Loucy (cell line): Measurements from ENCODE around the gene NKAP.
A peak's percentile ranks its signal among the peaks of the same experiment; 100 is the strongest.

Experiments
- H2AFZ ChIP-seq: fragments of 200-600 bp; sonication (generic); 2 replicates; pipeline ENCODE4 v1.6.0; 2016; ENCODE audit warnings: antibody characterized with exemption, mild to moderate bottlenecking, low read length, moderate library complexity
- H3F3A ChIP-seq: fragments of 200-600 bp; 2 replicates; pipeline ENCODE4 v1.6.0; 2016; ENCODE audit warnings: antibody characterized with exemption, low read depth, mild to moderate bottlenecking
- H3K27me3 ChIP-seq: fragments of 200-600 bp; sonication (generic); 2 replicates; pipeline ENCODE4 v1.6.1; 2014; ENCODE audit warnings: low read length, mild to moderate bottlenecking; ENCODE audit not compliant: insufficient read depth, poor library complexity, severe bottlenecking
- H3K36me3 ChIP-seq: fragments of 200-600 bp; sonication (generic); 2 replicates; pipeline ENCODE4 v1.6.1; 2016; ENCODE audit warnings: low read length; ENCODE audit not compliant: insufficient read depth
- H3K4me1 ChIP-seq: fragments of 200-600 bp; sonication (generic); 2 replicates; pipeline ENCODE4 v1.5.1; 2014; ENCODE audit warnings: low read length, mild to moderate bottlenecking; ENCODE audit not compliant: insufficient read depth, poor library complexity, severe bottlenecking
- H3K4me2 ChIP-seq: fragments of 200-600 bp; sonication (generic); 2 replicates; pipeline ENCODE4 v1.6.0; 2014; ENCODE audit warnings: antibody characterized with exemption, low read length, low read depth, mild to moderate bottlenecking; ENCODE audit not compliant: poor library complexity, severe bottlenecking
- H3K4me3 ChIP-seq: fragments of 200-600 bp; sonication (generic); 2 replicates; pipeline ENCODE4 v1.5.1; 2014; ENCODE audit warnings: low read length, mild to moderate bottlenecking, mixed read lengths; ENCODE audit not compliant: poor library complexity, severe bottlenecking
- H3K79me2 ChIP-seq: fragments of 200-600 bp; sonication (generic); 2 replicates; pipeline ENCODE4 v1.6.1; 2014; ENCODE audit warnings: low read length; ENCODE audit not compliant: insufficient read depth
- H3K9ac ChIP-seq: fragments of 200-600 bp; sonication (generic); 2 replicates; pipeline ENCODE4 v1.6.0; 2014; ENCODE audit warnings: mild to moderate bottlenecking, low read depth, low read length, moderate library complexity; ENCODE audit not compliant: poor library complexity, severe bottlenecking
- H3K9me2 ChIP-seq: fragments of 200-600 bp; sonication (generic); replicated peaks from 2 replicates; pipeline ENCODE4 v1.6.1; 2016; ENCODE audit warnings: low read depth, low read length, mixed read lengths
- H3K9me3 ChIP-seq: fragments of 200-600 bp; sonication (generic); 2 replicates; pipeline ENCODE4 v1.6.1; 2014; ENCODE audit warnings: mild to moderate bottlenecking, antibody characterized with exemption, low read length, low read depth; ENCODE audit not compliant: insufficient read depth
- H4K20me1 ChIP-seq: fragments of 200-600 bp; sonication (generic); 2 replicates; pipeline ENCODE4 v1.6.0; 2014; ENCODE audit warnings: antibody characterized with exemption, low read length, mild to moderate bottlenecking; ENCODE audit not compliant: insufficient read depth, poor library complexity, severe bottlenecking
- EZH2phosphoT487 ChIP-seq: fragments of 200-600 bp; IDR thresholded peaks from 2 replicates; pipeline ENCODE4 v1.6.1; 2018; ENCODE audit warnings: antibody characterized with exemption, mild to moderate bottlenecking, moderate library complexity, borderline replicate concordance
- TF ChIP-seq, protein P1 (sequence below): fragments of 200-600 bp; sonication (generic); conservative IDR thresholded peaks from 2 replicates; pipeline ENCODE4 v1.5.1; 2014; ENCODE audit warnings: mild to moderate bottlenecking, antibody characterized with exemption, low read length

NKAP gene

DNA sequence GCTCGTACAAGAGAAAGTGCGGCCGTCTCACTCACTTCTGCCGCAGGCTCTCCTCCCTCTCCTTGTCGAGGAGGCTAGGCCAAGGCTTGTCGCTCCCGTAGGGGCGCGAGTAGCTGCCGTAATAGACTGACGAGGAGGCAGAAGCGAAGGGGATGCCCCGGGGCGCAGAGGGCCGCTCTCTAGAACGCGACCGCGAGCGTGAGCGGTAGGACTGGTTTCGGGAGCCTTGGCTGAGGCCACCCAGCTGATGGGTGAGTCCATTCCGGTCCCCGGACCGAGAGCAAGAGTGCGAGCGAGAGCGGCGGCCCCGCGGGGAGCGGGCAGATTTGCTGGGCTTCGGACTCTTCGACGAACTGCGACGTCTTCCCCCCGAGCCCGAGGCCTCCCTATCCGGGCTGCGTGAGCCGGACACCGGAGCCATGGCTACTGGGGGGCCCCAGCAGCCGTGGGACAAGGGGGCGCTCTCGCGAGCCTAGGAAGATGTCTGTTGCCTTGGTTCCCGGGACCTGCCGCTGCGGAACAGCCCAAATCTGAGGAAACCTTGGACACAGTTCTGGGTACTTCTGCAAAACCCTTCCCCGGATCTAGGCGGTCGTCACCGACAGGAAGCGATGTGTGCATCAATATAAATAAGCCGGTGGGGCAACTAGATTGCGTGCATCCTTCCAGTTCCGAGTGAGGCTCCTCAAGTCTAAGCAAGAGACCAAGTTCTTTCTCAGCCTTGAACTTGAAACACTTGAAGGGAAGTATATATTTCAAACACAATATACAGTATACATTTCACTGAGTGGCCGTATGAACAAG is at the start of gene NKAP:
NKAP (minus strand) TSS at position 567 of the 804 bp plus-strand sequence; CDS start at position 421, 146 bp downstream.
- Histone ChIP-seq H3K36me3 (no peaks in the 10 kb centered on the region), H3F3A (no peaks in the 10 kb centered on the region), H3K79me2 (peaks cover 18% of the 10 kb centered on the region; the same call in 1 of the 2 replicates), H3K9me3 (no peaks in the 10 kb centered on the region), H2AFZ (peak within 1 kb of the TSS; percentile 98), H3K4me1 (no peaks in the 10 kb centered on the region), H3K9ac (peak within 1 kb of the TSS; percentile 76), H4K20me1 (peaks cover 4% of the 10 kb centered on the region), H3K27me3 (no peaks in the 10 kb centered on the region), H3K9me2 (no peaks in the 10 kb centered on the region), H3K4me2 (peak within 1 kb of the TSS; percentile 80), H3K4me3 (peak within 1 kb of the TSS; percentile 91)
- TF ChIP-seq EZH2phosphoT487 = no peak
- TF ChIP-seq, protein P1, sequence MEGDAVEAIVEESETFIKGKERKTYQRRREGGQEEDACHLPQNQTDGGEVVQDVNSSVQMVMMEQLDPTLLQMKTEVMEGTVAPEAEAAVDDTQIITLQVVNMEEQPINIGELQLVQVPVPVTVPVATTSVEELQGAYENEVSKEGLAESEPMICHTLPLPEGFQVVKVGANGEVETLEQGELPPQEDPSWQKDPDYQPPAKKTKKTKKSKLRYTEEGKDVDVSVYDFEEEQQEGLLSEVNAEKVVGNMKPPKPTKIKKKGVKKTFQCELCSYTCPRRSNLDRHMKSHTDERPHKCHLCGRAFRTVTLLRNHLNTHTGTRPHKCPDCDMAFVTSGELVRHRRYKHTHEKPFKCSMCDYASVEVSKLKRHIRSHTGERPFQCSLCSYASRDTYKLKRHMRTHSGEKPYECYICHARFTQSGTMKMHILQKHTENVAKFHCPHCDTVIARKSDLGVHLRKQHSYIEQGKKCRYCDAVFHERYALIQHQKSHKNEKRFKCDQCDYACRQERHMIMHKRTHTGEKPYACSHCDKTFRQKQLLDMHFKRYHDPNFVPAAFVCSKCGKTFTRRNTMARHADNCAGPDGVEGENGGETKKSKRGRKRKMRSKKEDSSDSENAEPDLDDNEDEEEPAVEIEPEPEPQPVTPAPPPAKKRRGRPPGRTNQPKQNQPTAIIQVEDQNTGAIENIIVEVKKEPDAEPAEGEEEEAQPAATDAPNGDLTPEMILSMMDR = no peak

GRCh38 chrX:119991005-119991787 is 47.6 kb upstream of the NKAP start:
- Histone ChIP-seq H3K27me3 (no peaks in the 10 kb centered on the region), H3F3A (no peaks in the 10 kb centered on the region), H3K4me2 (no peak overlapping the region), H3K9me2 (no peaks in the 10 kb centered on the region), H3K79me2 (no peaks in the 10 kb centered on the region), H3K4me1 (no peaks in the 10 kb centered on the region), H3K36me3 (no peaks in the 10 kb centered on the region), H2AFZ (no peak overlapping the region), H3K4me3 (no peak overlapping the region), H3K9ac (no peak overlapping the region), H4K20me1 (no peaks in the 10 kb centered on the region), H3K9me3 (no peaks in the 10 kb centered on the region)
- TF ChIP-seq, protein P1 = no peak
- TF ChIP-seq EZH2phosphoT487 = no peak

DNA sequence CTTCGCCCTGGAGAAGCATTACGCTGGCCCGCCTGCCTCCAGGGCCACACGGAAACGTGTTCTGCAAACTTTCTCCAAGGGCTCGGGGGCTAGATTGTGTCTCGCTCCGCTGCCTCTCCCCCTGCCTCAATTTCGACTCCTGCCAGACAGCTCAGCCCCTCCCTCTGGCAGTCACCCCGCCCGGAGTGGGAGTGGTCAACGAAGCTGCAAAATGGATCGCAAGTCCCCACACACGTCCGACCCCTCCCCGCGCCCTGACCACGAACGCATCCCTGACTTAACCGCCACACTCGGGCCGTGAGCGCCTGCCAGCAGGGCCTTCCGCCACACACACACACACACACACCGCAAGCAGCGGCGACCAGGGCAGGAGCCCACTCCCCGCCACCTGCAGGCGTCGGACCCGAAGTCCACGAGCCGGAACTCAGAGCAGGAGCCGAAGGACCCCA is 47.0 kb upstream of the NKAP start:
- H3F3A ChIP-seq = no peaks in the 10 kb centered on the region
- H3K36me3 ChIP-seq = no peaks in the 10 kb centered on the region
- H4K20me1 ChIP-seq = no peaks in the 10 kb centered on the region
- no peaks in the 10 kb centered on the region for H3K79me2 ChIP-seq
- H3K9me2 ChIP-seq = no peaks in the 10 kb centered on the region
- H3K4me2 ChIP-seq = no peak overlapping the region
- TF ChIP-seq EZH2phosphoT487 = no peak
- TF ChIP-seq, protein P1 = no peak
- H3K9me3 ChIP-seq = no peaks in the 10 kb centered on the region
- H3K27me3 ChIP-seq = no peaks in the 10 kb centered on the region
- H2AFZ ChIP-seq = no peak overlapping the region
- no peak overlapping the region for H3K9ac ChIP-seq
- H3K4me1 ChIP-seq = no peaks in the 10 kb centered on the region
- H3K4me3 ChIP-seq = no peak overlapping the region
